ENCODE results near the gene FAM81A. TPM values are rescaled to one million over a fixed set of nuclear protein-coding genes. Genes with fewer than 3 reads are reported as not detected.

FAM81A gene
- total RNA-seq, 1 donor from 2014 or later, result 0.75 TPM

DNA sequence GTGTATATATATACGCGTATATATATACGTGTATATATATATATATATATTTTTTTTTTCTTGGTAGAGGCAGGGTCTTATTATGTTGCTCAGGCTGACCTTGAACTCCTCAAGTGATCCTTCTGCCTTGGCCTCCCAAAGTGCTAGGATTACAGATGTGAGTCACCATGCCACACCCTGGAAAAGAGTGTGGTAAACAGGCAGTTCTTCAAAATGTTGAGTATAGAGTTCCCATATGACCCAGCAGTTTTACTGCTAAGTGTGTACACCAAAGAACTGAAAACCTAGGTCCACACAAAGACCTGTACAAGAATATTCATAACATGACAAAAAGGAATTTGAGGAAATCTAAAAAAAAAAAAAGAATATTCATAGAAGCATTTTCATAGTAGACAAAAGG is 101.8 kb downstream of the FAM81A start:
- H3K27me3 ChIP-seq (ENCODE audit: control insufficient read depth, insufficient read depth, low read length), result no peaks in the 10 kb centered on the region
- TF ChIP-seq CTCF (IDR thresholded peaks at IDR 0.05; ENCODE audit: insufficient read depth, low read length, poor library complexity, severe bottlenecking), result no peak
- DNase-seq (ENCODE audit: low read depth), result no peak
- H3K36me3 ChIP-seq (ENCODE audit: control insufficient read depth, insufficient read depth, low read length), result no peaks in the 10 kb centered on the region
- no peak overlapping the region for H3K4me3 ChIP-seq (ENCODE audit: low read depth, low read length)

- no peak for TF ChIP-seq CTCF (IDR thresholded peaks at IDR 0.05; ENCODE audit: insufficient read depth, low read length, poor library complexity, severe bottlenecking)
- Histone ChIP-seq H3K36me3 (ENCODE audit: control insufficient read depth, insufficient read depth, low read length) (no peaks in the 10 kb centered on the region), H3K27me3 (ENCODE audit: control insufficient read depth, insufficient read depth, low read length) (no peaks in the 10 kb centered on the region), H3K4me3 (ENCODE audit: low read depth, low read length) (no peak overlapping the region)
- no peak for DNase-seq (ENCODE audit: low read depth)
These were observed 102.7 kb downstream of the FAM81A start for GRCh38 chr15:59540654-59541053.

- H3K27me3 ChIP-seq (ENCODE audit: control insufficient read depth, insufficient read depth, low read length), result no peaks in the 10 kb centered on the region
These were observed 103.8 kb downstream of the FAM81A start for GRCh38 chr15:59541750-59542149.

DNA sequence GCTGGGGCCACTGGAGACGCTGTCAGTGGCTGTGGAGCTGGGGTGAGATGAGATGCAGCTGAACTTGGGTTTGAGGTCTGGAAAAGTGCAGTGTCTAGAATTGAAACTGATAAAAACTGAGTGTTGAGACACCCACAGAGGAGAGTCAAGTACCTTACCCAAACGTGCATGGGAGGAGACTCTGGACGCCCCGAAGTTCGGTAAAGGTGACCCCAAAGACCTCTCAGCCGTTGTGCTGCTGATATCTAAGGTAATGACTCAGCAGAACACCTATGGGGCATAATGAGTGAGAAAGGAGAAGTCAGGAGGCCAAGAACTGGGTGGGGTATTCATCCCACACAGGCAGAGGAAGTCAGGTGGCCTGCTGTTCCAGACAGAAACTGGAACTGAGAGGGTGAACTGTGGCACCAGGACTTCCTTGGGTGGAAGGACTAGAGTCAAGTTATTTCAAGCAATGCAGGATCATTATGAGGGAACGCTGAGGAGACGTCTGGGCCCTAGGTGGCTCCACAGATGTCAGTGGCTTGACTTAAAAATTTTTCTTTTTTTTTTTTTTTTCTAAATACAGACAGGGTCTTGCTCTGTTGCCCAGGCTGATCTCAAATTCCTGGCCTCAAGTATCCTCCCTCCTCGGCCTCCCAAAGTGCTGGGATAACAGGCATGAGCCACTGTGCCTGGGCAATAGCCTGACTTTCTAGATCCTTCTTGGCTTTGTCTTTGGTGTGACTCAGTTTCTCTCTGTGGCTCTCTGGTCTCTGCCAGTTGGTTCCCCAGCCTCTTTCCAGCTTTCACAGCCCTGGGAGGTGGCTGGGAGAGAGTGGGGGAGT is 105.9 kb downstream of the FAM81A start:
- no peak for DNase-seq (ENCODE audit: low read depth)
- TF ChIP-seq CTCF (IDR thresholded peaks at IDR 0.05; ENCODE audit: insufficient read depth, low read length, poor library complexity, severe bottlenecking), result no peak
- no peaks in the 10 kb centered on the region for H3K27me3 ChIP-seq (ENCODE audit: control insufficient read depth, insufficient read depth, low read length)
- no peaks in the 10 kb centered on the region for H3K36me3 ChIP-seq (ENCODE audit: control insufficient read depth, insufficient read depth, low read length)
- no peak overlapping the region for H3K4me3 ChIP-seq (ENCODE audit: low read depth, low read length)

More at GRCh38 chr15:59541750-59542149, 103.8 kb downstream of the FAM81A start:
- H3K36me3 ChIP-seq (ENCODE audit: control insufficient read depth, insufficient read depth, low read length), result no peaks in the 10 kb centered on the region
- H3K4me3 ChIP-seq (ENCODE audit: low read depth, low read length), result no peak overlapping the region
- DNase-seq (ENCODE audit: low read depth), result no peak
- TF ChIP-seq CTCF (IDR thresholded peaks at IDR 0.05; ENCODE audit: insufficient read depth, low read length, poor library complexity, severe bottlenecking), result no peak

- H3K27me3 ChIP-seq (ENCODE audit: control insufficient read depth, insufficient read depth, low read length), result no peaks in the 10 kb centered on the region
- no peaks in the 10 kb centered on the region for H3K36me3 ChIP-seq (ENCODE audit: control insufficient read depth, insufficient read depth, low read length)
- no peak overlapping the region for H3K4me3 ChIP-seq (ENCODE audit: low read depth, low read length)
- DNase-seq (ENCODE audit: low read depth), result no peak
- TF ChIP-seq CTCF (IDR thresholded peaks at IDR 0.05; ENCODE audit: insufficient read depth, low read length, poor library complexity, severe bottlenecking), result no peak
These were observed 107.6 kb downstream of the FAM81A start for GRCh38 chr15:59545573-59545972.

Data from kidney epithelial cell (primary cell).